ENCODE measurements around the gene BSCL2.
"Not testable (repeated sequence)": the region's sequence is repeated elsewhere in the genome, so short reads cannot be mapped to it uniquely, and the experiment has no call there.

BSCL2 gene

DNA sequence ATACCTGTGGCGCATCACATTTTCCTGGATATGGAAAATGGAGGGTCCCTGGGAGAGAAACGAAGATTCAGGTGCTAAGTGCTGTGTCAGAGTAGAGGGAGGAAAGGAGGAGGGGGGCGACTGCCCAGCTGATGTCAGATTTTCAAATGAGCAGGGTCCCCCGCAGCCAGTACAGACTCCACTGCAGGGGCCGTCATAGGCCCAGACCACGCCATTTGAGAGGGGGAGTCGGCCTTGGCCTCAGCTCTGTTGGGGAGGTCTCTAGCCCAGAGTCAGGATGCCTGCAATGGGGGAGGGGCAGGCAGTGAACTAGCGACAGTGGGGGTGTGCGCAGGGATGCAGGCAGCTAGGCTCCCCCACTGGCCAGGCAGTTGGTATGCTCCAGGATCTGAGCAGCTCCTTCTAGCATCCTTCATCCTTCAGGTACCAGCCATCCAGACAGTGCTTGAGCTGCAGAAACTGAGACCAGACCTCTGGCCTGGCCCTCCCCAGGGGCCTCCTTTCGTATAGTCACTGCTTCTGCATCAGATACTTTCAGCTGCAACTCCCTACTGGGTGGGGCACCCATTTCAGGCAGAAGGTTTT, at the start of gene BSCL2, which contains the start of gene GNG3:
TSS of gene BSCL2 (minus strand) at position 148 of the 585 bp plus-strand sequence. CDS start 229 bp downstream, outside the sequence.
TSS of gene GNG3 (plus strand) at position 400 of the 585 bp plus-strand sequence. CDS start 620 bp downstream, outside the sequence.
- no peak for DNase-seq (ENCODE audit: low spot score)

DNA sequence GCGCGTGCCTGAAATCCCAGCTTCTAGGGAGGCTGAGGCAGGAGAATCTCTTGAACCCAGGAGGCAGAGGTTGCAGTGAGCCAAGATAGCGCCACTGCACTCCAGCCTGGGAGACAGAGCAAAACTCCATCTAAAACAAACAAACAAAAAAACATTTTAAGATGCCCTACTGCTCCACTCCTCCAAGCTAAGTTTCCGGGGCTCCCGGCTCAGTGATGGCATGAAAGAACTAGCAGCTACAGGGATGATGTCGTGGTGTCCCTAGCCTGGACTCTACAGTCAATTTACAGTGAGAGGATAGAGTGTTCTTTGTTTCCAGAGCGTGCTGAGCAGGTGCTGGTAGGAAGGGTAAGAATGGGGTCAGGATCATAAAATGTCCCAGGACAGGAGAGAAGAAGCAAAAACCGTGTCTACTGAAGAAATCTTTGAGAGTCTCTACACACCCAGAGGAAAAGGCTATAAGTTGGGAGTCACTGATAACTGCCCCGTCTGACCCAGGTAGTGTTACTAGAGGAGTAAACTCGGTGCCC, 47.9 kb upstream of the BSCL2 start:
- peak; percentile 3 for DNase-seq (ENCODE audit: low spot score)

DNA sequence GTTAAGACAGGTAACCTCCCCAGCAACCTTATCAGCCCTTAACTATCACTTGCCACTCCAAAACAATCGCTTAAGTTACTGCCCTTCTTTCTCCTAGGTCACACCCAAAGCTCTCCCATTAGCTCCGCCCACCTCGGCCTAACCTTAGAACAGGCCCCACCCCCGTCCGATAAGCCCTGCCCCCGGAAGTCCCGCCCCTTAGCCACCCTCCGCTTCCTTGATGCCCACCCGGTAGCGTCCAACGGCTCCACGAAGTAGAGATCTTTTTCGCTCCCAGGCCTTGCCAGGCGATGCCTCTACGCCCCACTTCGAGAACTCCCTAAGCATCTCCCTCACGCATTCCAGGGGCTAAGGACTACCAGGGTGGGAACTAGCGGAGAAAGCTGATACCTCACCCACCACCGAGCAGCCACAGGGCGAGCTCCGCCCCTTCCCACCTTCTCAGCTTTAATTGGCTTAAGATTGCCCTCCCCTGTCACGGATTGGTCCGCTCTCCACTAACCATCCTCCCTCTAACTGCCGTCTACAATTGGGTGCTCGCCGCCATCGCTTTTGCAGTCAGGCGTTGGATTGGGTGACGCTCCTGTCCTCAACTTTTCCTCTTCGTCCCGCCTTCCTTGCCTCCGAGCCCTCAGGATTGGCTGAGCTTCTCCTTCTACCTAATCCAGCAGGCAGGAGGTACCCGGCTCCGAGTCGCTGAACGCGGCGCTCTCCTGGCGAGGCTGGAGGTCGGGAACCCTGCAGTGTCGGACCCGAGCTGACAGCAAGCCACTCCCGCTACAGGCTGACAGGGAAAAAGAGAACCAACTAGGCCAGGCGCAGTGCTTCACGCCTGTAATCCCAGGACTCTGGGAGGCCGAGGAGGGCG, 46.7 kb upstream of the BSCL2 start, which contains the start of gene ZBTB3:
TSS of gene ZBTB3 (minus strand) at position 425 of the 868 bp plus-strand sequence. CDS start 496 bp downstream, outside the sequence.
- peak; percentile 99 for DNase-seq (ENCODE audit: low spot score)

DNA sequence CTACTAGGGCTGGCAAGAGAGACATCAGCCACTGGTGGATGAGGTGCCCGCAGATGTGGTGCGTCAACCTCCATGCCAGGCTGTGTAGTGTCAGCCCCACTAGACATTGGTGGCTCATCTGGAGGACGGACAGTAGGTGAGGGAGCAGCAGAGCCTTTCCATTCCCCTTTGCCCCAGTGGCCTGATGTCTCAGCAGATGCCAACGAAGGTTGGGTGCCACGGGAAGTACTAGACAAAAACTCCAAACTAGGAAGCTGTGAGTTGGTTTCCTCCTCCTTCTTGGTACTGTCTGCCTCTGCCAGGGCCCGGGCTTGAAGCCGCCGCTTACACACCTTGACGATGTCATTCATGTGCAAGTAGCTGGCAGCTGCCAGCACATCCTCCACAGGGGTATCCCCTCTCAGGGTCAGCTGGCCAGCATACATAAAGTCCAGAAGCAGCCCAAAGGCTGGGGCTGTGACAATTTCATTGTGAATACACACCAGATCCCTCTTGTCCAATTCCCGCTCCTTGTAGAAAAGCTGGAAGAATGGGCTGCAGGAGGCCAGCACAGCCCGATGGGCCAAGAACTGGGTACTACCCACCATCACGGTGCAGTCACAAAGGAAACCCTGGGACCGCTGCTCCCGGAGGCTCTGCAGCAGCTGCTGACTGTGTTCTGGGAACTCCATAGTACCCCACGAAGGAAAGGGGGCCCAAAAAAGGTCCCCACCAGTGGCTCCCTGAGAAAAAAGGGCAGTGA, 45.9 kb upstream of the BSCL2 start:
- peak; percentile 4 for DNase-seq (ENCODE audit: low spot score)

DNA sequence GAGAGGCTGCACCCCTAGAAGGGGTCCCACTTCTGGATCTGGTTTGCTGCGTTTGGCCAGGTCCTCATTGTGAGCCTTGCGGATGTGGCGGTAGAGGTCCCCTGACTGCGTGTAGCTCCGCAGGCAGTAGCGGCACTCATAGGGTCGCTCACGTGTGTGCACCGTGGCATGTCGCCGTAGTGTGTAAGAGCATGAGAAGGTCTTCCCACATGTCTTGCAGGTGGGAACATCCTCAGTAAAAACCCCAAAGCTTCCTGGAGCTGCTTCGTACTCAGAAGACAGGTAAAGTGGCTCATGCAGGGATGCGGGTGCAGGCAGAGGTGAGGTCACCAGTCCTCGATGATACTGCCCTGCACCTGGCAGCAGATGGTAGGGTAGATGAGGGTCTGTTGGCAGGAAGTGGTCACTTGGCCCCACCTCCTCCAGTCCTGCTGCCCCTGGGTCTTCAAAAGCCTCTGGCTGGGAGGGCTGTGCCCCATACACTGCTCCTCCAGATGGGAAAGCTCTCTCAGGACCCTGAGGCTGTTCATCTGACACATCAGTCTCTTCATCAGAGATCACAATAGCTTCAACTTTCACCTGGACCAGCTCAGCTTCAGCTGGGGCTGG, 45.1 kb upstream of the BSCL2 start:
- peak; percentile 4 for DNase-seq (ENCODE audit: low spot score)

DNA sequence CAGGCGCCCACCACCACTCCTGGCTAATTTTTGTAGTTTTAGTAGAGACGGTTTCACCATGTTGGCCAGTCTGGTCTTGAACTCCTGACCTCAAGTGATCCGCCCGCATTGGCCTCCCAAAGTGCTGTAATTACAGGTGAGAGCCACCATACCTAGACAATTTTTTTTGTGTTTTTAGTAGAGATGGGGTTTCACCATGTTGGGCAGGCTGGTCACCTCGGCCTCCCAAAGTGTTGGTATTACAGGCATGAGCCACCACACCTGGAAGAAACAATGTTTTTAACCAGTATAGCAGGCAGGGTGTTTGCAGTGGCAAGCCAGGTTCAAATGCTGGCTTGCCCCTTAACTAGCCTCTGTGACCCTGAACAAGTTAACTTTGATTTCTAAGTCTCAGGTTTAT, 42.7 kb upstream of the BSCL2 start:
- not testable (repeated sequence) for DNase-seq (ENCODE audit: low spot score)

DNA sequence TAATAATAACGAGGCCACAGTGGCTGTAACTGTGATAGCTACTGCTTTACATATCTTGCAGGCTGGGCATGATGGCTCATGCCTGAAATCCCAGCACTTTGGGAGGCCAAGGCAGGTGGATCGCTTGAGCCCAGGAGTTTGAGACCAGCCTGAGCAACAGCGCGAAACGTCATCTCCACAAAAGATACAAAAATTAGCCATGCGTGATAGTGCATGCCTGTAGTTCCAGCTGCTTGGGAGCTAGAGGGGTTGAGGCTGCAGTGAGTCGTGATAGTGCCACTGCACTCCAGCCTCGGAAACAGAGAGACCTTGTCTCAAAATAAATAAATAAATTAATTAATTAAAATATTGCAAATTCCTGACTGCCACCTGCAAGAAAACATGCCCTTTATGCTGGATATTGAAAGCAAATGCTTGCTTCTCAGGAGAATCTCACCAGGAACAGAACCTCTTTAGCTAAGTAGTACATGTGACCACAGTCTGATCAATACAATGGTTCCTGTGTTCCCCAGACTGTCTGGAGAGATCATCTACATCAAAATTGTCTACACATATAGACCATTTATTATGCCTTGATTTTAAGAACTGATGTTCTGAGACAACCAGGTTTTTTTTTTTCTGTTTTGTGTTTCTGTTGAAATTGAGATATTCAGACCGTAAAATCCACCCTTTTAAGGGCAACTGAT, 40.4 kb upstream of the BSCL2 start:
- DNase-seq (ENCODE audit: low spot score) = no peak

DNA sequence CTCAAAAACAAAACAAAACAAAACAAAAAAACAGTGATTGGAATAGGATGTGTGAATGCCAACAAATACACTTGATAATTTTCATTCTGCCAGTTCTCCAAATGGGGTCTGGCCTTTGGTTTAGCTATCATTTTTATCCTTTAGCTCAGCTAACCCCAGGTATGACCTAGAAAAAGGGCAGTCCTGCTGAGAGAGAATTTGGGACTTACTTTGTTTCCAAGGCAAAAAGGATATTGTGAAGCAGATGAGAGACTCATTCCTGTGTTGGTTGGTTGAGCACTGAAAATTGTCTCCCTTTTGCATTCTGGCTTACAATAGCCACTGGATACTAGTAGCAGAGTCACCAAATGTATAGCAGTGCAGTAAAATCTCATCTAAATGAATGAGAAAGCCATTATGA, 30.0 kb upstream of the BSCL2 start:
- no peak for DNase-seq (ENCODE audit: low spot score)

DNA sequence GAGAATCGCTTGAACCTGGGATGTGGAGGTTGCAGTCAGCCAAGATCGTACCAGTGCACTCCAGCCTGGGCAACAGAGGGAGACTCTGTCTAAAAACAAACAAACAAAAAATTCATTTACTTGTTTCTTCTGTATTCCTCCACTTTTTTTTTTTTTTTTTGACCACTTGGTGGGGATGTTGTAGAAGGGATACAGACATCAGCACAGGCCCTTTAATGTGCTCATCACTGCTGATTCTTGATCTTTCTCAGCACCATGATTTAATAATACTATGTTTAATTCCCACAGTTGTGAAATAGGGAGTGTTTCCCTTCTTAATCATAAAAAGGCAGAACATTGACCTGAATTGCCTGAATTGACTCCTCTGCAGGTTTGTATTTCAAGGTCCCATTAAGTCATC, 25.6 kb upstream of the BSCL2 start:
- peak; percentile 56 for DNase-seq (ENCODE audit: low spot score)

DNA sequence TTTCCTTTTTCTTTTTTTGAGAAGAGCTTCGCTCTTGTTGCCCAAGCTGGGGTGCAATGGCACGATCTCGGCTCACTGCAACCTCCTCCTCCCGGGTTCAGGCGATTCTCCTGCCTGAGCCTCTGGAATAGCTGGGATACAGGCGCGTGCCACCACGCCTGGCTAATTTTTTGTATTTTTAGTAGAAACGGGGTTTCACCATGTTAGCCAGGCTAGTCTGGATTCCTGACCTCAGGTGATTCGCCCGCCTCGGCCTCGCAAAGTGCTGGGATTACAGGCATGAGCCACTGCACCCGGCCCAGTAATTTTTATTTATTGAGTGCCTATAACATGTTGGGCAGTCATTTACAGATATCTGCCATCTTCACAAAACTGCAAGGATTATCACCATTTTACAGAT, 22.9 kb upstream of the BSCL2 start:
- DNase-seq (ENCODE audit: low spot score) = not testable (repeated sequence)

DNA sequence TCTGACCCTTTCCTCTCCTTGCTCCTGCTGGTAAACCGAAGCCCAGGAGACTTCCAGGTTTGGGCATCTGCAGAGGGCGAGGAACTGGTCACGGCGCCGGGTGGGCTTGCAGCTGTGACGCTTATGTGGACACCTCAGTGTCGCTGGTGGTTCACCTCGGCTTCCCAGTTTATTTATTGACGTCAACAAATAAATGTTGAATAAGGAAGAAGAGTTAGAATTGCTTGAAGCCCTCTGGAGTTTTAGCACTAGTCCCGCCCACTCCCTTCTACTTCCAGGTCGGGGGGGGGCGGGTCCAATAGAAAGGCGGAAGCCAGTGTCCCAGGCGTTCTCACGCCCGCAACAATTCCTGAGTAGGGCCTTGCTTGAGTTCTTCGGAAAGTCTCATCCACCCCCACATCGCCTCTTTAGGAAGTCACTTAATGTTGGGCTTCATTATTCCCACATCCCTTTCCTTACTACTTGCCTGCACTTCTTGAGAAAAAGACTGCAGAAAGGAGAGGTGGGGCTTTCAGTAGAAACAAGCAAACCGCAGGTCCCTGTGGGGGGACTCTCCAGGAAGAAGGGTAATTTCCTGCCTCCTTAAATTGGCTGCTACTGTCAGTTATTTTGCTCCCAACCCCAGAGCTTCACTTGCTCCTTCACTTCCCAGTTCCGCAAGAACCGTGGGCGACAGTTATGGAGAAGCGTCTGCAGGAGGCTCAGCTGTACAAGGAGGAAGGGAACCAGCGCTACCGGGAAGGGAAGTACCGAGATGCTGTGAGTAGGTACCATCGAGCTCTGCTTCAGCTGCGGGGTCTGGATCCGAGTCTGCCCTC, 21.2 kb upstream of the BSCL2 start, which contains the start of gene TTC9C:
TSS of gene TTC9C (plus strand) at position 316 of the 818 bp plus-strand sequence. CDS start at position 679, 363 bp downstream.
- peak; percentile 88 for DNase-seq (ENCODE audit: low spot score)

DNA sequence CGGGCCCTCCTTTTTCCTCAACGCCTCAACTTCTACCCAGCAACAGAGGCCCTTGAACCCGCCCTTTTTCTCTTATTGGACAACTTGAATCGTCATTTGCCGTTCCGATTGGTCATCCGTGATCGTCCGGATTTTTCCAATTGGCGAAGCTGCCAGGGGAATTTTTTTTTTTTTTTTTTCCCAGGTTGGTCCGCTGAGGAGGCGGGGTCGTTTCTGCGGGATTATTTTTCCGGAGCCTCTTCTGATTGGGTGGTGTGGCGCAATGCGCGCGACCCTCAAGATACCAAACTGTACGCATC, 20.6 kb upstream of the BSCL2 start:
- DNase-seq (ENCODE audit: low spot score) = peak; percentile 98

DNA sequence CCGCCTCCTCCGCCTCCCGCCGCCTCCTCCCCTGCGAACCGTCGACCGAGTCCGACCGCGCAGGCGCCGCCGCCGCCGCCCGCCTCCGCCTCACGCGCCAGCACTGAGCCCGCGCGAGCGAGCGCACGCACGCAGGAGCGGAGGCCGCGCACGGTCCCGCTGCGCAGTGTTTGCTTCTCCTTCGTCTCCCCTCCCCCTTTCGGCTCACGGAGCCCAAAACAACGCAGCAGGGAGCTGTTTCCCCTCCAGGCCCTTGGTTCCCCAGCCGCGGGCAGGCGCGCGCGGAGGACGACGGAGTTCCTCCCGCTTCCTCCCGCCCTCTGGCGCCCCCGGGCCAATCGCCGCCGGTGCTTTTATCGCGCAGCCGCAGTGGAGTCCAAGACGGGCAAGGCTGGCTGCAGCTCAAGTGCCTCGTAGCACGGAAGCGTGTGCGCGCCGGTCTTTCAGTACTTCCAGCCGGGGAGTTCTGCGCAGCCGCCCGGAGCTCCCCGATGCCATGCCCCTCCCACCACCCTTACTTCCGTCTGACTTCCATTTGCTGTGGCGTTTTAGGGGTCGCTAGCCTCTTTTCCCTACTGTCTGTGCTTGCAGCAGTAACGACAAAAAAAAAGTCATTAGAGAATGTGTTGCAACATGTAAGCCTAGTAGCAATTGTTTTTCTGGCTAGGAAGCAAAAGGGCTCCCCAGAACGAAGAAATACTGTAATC, 20.1 kb upstream of the BSCL2 start, which contains the start of gene HNRNPUL2:
TSS of gene HNRNPUL2 (minus strand) at position 293 of the 707 bp plus-strand sequence. CDS start 301 bp downstream, outside the sequence.
- peak; percentile 99 for DNase-seq (ENCODE audit: low spot score)

DNA sequence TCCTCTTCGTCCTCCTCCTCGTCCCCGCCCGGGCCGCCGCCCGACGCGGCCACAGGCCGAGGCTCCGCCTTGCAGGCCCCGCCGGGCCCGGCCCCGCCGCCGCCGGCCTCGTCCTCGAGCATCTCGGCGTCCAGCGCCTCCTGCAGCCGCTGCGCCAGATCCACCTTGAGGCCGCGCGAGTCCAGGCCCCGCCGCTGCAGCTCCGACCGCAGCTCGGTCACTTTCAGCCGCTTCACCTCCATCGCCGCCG, 19.6 kb upstream of the BSCL2 start:
- DNase-seq (ENCODE audit: low spot score) = no peak

DNA sequence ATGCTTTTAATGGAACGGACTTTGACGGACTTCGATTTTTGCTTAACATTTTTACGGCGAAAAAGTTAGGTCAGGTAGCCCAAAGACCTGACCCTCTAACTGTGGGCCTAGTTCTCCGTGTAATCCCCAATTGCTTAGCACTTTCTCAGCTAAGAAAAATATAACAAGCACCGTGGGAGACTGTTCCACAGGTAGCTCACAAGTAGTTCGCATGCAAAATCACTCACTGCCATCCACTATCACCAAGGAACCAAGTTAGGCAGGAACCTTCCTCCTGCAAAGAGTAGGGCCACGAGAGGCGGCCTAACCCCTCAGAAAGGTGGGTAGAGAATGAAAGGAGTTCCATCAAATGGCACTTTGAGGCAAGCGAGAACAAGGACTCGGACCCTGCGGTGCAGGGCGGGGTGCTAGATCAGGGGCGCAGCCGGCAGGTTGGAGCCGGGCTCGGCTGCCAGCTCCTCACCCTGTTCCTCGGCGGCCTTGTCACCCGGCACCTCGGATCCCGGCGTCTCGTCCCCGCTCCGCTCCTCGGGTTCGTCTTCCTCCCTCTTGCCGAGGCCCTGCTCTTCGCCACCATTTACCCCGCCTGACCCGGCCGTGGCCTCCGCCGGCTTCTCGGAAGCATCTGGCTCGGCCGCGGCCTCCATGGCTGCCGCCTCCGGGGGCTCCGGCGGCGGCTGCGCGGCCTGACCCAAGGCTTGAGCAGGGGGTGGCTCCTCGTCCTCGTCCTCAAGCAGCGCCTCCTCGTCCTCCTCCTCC, 19.1 kb upstream of the BSCL2 start:
- DNase-seq (ENCODE audit: low spot score) = no peak

DNA sequence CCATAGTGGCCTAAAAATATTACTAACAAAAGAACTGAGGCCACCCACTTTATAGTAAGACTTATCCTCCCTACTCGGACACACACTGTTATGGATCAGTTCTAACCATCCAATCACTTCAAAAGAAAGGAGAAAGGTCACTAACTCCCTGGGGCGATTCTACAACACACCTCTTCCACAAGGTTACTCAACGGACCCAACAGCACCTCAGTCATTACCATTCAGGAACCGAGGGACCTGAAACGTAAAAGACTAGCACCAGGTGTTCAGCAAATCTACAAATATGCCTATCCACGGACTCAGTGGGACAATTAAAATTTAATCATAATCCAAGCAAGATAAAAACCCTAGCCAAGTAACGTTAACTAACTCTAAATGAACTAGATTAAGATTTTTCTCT, 18.4 kb upstream of the BSCL2 start:
- DNase-seq (ENCODE audit: low spot score) = peak; percentile 25

DNA sequence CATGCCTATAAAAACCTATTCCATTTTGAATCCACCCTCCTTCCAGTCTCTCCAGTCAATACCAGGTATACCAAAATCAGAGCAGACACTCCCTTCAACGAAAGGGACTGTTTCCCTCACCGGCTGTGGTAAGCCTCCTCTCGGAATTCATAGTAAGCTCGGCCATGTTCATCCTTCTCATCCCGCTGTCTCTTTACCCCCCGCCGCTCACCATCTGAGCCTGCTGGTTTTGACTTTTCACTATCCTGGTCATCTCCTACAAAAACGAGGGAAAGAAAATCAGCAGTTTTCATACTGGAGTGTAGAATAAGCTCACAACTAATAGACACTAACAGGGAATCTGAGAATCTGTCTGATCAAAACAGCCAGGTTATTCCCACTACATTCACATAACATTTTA, 16.9 kb upstream of the BSCL2 start:
- peak; percentile 2 for DNase-seq (ENCODE audit: low spot score)

DNA sequence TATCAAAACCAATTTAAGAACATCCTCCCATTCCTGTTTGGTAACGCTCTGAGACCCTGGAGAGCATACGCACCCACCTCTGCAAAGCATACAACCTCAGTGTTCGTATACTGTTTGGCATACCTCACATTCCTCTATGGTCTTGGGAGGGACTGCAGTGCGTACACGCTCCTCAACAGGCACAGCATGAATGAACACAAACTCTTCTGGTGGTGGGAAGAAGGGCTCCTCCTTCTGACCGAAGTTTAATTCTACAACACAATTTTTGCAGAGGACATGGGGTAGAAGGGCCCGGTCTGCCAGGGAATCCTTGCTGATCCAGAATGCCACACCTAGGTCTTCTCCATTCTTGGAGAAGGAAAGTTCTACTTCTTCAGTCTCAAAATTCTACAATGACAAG, 14.8 kb upstream of the BSCL2 start:
- peak; percentile 4 for DNase-seq (ENCODE audit: low spot score)
